ENCODE measurements around the gene RAE1. TPM values are rescaled to one million over a fixed set of nuclear protein-coding genes. Genes with fewer than 3 reads are reported as not detected.

Gene RAE1
- polyA plus RNA-seq, 1 experiment: 39.0 TPM

- TF ChIP-seq CTCF (IDR thresholded peaks at IDR 0.05; ENCODE audit: insufficient read depth, low read depth, low read length): no peak
- ChIA-PET CTCF (interaction anchor here (0.8 to 2.6 kb wide), 3 partner anchors 16 to 123 kb away, joined by 3 to 8 read pairs (median 6); no protein-coding TSS in a partner anchor), POLR2A (no interaction called here)
- no peak for DNase-seq (ENCODE audit: low read depth)
- Histone ChIP-seq H3K36me3 (ENCODE audit: control insufficient read depth, insufficient read depth, low read length) (peaks cover 23% of the 10 kb centered on the region), H3K4me3 (ENCODE audit: low read depth, low read length) (no peak overlapping the region), H3K27me3 (ENCODE audit: control insufficient read depth, insufficient read depth, low read length) (no peaks in the 10 kb centered on the region)
Observed at GRCh38 chr20:57375652-57376230, 24.7 kb downstream of the RAE1 start.

- Histone ChIP-seq H3K36me3 (ENCODE audit: control insufficient read depth, insufficient read depth, low read length) (peaks cover 21% of the 10 kb centered on the region), H3K4me3 (ENCODE audit: low read depth, low read length) (no peak overlapping the region)
- CTCF ChIA-PET: no interaction called here
Observed at GRCh38 chr20:57377350-57377749, 26.3 kb downstream of the RAE1 start.

GRCh38 chr20:57378107-57378506 lies 27.1 kb downstream of the RAE1 start:
- ChIA-PET CTCF (no interaction called here), POLR2A (no interaction called here)
- DNase-seq (ENCODE audit: low read depth): no peak
- no peak overlapping the region for H3K4me3 ChIP-seq (ENCODE audit: low read depth, low read length)
- H3K36me3 ChIP-seq (ENCODE audit: control insufficient read depth, insufficient read depth, low read length): peaks cover 19% of the 10 kb centered on the region
- no peaks in the 10 kb centered on the region for H3K27me3 ChIP-seq (ENCODE audit: control insufficient read depth, insufficient read depth, low read length)
- TF ChIP-seq CTCF (IDR thresholded peaks at IDR 0.05; ENCODE audit: insufficient read depth, low read depth, low read length): no peak

More at GRCh38 chr20:57377350-57377749, 26.3 kb downstream of the RAE1 start:
- DNase-seq (ENCODE audit: low read depth): no peak
- H3K27me3 ChIP-seq (ENCODE audit: control insufficient read depth, insufficient read depth, low read length): no peaks in the 10 kb centered on the region
- no peak for TF ChIP-seq CTCF (IDR thresholded peaks at IDR 0.05; ENCODE audit: insufficient read depth, low read depth, low read length)
- POLR2A ChIA-PET: no interaction called here

GRCh38 chr20:57378646-57379262 lies 27.7 kb downstream of the RAE1 start:
- ChIA-PET CTCF (interaction anchor here (0.7 to 4.3 kb wide), 4 partner anchors 115 to 217 kb away, joined by 3 to 29 read pairs (median 8); no protein-coding TSS in a partner anchor), POLR2A (no interaction called here)
- no peak for DNase-seq (ENCODE audit: low read depth)
- TF ChIP-seq CTCF (IDR thresholded peaks at IDR 0.05; ENCODE audit: insufficient read depth, low read depth, low read length): no peak
- Histone ChIP-seq H3K27me3 (ENCODE audit: control insufficient read depth, insufficient read depth, low read length) (no peaks in the 10 kb centered on the region), H3K4me3 (ENCODE audit: low read depth, low read length) (no peak overlapping the region), H3K36me3 (ENCODE audit: control insufficient read depth, insufficient read depth, low read length) (peaks cover 19% of the 10 kb centered on the region)

- ChIA-PET POLR2A (no interaction called here), CTCF (interaction anchor here (0.7 to 4.3 kb wide), 4 partner anchors 115 to 217 kb away, joined by 3 to 29 read pairs (median 8); no protein-coding TSS in a partner anchor)
Observed at GRCh38 chr20:57379263-57379647, 28.2 kb downstream of the RAE1 start.

More at GRCh38 chr20:57379263-57379647, 28.2 kb downstream of the RAE1 start:
- no peaks in the 10 kb centered on the region for H3K27me3 ChIP-seq (ENCODE audit: control insufficient read depth, insufficient read depth, low read length)
- H3K36me3 ChIP-seq (ENCODE audit: control insufficient read depth, insufficient read depth, low read length): peaks cover 17% of the 10 kb centered on the region
- H3K4me3 ChIP-seq (ENCODE audit: low read depth, low read length): no peak overlapping the region
- DNase-seq (ENCODE audit: low read depth): no peak
- TF ChIP-seq CTCF (IDR thresholded peaks at IDR 0.05; ENCODE audit: insufficient read depth, low read depth, low read length): no peak
